CD4-positive, alpha-beta T cell treated with Interleukin-12 subunit alpha and Interleukin-12 subunit beta, for 1 hour (primary cell): ENCODE data around the gene NPHP4.

Experiments
- DNase-seq: peaks from one replicate; pipeline ENCODE4 v3.0.0-alpha.2; 2020

NPHP4 gene

DNA sequence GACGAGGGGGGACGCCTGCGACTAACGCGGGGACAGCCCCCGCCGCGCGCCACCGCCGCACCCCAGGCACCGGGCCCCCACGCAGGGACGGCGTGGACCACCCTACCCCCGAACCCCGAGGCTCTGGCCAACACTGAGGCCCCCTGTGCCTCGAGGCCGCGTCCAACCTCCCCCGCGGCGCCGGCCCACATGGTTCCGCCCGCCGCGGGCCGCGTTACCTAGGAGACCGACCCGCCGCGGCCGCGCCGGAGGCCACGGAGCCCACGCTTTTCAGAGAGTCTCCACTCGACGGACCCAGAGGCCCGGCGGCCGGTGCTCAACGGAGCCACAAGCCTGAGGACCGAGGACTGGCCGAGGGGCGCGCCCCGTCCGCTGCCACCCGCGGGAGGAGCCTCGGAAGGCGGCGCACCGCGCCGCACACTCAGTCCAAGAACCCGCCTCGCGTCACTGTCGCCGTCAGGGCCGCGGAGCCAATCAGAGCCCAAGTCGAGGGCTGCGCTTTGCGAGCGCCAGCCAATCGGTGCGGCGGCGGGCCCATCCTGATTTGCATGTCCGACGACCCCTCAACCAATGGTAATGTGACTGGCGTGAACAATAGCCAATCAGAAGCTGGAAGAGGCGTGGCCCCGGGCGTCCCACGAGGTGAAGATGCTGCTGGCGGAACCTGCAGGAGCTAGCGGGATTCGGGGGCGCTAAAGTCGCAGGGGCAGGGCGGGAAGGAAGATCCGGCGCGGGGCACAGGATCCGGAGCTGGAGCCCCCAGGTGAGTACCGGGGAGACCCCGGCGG is at the start of gene NPHP4:
Gene NPHP4, minus strand, starts transcription at position 400 of the 788 bp plus-strand sequence. CDS start 6,136 bp downstream, outside the sequence.
- DNase-seq: peak; percentile 99

DNA sequence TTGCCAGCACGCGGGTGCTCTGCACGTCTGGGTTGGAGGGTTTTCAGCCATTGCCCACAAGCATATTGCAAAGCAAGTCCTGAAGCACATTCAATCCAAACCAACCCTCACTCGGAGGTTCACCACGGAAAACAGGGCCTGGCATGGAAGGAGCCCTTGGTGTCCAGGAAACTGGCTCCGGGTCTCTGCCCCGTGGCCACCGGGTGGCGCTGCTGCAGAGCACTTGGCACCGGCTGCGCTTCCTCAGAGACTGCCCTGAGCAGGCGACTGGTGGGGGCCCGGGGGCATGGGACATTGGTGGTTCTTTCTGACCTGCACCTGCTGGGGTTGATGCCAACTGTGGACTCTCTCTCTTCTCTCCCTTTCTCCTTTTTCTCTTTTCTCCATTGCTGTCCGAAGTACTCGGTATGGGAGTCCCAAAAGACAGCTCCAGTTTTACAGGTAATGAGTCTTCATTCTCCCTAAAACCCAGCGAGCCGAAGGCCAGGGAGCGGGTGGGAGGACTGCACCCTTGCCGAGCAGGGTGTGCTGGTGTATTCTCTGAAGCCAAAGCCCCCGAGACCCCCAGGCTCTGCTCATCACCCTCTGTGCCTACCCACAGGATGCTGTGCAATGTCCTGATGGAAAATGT is 49.3 kb upstream of the NPHP4 start:
- peak; percentile 24 for DNase-seq

DNA sequence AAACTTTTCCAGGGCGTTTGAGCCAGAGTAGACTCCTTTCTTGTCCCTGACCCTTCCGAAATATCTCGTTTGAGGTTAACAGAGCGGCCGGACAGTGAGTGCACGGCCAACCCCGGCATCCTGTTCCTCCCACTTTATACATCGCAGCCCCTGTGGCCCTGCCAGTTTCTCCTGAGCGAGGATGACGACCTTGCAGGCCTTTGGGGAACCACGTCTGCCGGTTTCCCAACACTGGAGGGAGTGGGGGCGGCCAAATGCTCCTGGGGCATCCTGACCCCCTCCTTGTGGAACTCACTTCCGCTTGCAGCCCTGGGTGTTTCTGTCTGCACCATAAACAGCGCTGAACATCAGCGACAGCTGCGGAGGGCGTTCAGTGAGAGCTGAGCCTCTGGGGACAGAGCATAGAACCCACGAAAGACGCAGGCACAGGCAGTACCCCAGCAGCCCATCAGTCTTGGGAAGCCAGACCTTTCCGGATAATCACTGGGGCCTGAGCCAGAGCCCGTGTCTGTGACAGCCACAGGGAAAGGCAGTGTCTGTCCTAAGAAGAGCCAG is 48.7 kb upstream of the NPHP4 start:
- no peak for DNase-seq

DNA sequence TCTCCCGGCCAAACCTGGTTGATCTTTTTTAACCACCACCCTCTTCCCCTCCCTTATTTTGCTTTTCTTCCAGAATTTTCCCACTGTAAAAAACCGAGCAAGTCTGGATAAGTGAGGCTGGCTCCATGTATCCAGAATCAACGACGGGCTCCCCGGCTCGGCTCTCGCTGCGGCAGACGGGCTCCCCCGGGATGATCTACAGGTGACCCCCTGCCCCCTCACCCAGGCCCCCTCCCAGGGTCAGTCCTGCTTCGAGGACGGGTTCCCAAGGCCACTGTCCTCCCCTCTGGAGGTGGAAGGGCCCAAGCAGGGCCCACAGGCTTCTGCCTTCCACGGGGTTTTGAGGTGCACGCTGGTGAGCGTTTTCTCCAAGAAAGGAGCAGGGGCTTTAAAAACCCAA is 48.2 kb upstream of the NPHP4 start:
- no peak for DNase-seq

- DNase-seq: no peak
These were observed 46.8 kb upstream of the NPHP4 start for GRCh38 chr1:6039031-6039430.

GRCh38 chr1:6038603-6039002 is 46.4 kb upstream of the NPHP4 start:
- DNase-seq: no peak

GRCh38 chr1:6037338-6037762 is 45.1 kb upstream of the NPHP4 start:
- DNase-seq: no peak

- no peak for DNase-seq
These were observed 43.5 kb upstream of the NPHP4 start for GRCh38 chr1:6035719-6036118.

- no peak for DNase-seq
These were observed 43.1 kb upstream of the NPHP4 start for GRCh38 chr1:6035303-6035702.

- no peak for DNase-seq
These were observed 42.5 kb upstream of the NPHP4 start for GRCh38 chr1:6034750-6035096.

DNA sequence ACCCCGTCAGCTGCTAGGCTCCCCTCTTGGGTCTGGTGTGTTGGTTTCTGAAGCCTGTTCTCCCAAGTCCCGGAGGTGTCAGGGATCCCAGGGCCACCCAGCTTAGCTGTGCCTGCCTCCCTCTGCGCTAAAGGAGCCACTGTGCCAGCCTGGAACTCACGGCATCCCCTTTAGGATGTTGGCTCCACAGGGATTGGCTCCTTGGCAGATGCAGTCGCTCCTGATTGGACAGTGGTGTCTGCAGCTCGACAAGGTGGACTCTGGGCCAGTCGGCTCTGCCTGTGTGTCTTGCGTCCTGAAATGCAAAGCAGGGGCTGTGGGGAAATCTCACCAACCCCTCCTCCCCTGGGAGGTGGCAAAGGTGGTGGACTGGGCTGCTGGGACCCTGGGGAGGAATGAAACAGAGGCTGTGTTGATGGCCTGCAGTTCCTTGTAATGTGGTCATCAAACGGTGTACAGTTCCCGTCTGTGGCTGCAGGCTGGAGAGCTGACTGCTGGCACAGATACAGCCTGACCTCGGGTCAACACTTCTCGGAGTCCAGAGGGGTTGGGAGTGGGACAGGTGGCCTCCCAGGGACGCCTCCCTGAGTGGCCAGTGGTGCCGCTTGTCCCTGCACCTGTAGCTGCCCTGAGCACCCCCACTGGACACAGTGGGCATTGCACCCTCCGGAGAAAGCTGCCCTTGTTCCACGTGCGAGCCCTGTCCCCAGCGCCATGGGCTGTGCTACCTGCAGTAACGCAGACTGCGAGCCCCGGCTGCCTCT is 41.9 kb upstream of the NPHP4 start:
- DNase-seq: peak; percentile 36

DNA sequence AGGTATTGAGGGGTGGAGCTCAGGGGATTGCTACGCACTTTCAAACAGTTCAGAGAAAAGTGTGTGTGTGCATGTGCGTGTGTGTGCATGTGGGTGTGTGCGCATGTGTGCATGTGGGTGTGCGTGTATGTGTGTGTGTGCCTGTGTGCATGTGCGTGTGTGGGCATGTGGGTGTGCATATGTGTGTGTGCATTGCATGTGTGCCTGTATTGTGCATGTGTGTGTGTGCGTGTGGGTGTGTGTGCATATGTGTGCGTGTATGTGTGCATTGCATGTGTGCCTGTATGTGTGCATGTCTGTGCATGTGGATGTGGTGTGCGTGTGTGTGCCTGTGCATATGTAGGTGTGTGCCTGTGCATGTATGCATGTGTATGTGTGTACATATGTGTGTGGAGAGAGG is 40.9 kb upstream of the NPHP4 start:
- DNase-seq: no peak

- DNase-seq: no peak
These were observed 38.5 kb upstream of the NPHP4 start for GRCh38 chr1:6030547-6031261.

DNA sequence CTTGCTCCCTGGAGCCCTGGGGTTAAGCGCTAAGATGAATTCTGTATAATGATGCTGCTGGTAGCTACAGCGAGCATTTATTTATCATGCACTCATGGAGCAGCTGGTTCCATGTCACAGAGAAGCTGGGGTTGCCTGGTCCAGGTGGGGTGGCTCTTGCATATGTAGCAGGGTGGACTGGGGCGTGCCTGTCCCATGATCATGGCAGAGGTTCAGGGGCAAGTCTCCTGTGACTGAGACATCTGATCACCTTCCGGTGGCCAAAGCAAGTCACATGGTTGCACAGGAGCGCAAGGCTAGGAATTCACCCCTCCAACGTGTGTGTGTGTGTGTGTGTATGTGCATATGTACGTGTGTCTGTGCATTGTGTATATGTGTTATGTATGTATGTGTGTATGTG is 37.9 kb upstream of the NPHP4 start:
- DNase-seq: no peak

- no peak for DNase-seq
These were observed 37.1 kb upstream of the NPHP4 start for GRCh38 chr1:6029351-6029750.

DNA sequence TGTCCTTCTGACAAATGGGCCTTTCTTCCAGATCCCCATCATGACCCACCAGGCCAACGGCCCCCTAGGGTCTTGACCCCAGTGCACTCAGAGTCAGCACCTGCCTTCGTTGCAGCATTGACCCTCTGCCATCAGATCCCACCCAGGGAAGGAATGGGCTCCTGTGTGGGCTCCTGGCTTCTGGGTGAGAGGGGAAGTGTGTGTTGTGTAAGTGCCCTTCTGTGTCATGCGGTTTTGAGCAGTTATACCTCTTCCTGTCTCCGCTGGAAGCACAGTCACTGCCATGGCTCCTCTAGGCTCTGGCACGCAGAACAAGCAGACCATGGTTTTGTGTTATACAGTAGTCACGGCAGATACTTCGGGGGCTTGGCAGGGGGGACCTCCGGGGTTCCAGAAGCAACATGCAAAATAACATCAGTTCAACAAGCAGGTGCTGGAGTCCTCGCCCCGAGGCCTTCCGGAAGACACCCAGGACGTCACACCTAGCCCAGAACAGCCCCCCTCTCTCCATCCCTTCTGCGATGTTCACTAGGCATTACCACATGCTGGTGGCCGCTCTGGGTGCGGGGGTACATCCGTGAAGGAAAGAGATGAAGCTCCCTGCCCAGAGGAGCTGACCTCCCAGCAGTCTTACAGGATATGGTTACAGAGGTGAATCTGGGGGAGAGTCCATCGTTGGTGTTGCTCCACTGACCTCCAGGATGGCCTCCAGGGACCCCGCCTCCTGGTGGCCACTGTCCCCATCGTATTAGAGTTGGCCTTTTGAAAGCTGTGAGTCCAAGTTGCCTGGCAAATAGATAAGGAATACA is 36.0 kb upstream of the NPHP4 start:
- DNase-seq: peak; percentile 70

- no peak for DNase-seq
These were observed 35.4 kb upstream of the NPHP4 start for GRCh38 chr1:6027591-6027990.

- peak; percentile 91 for DNase-seq
These were observed 34.0 kb upstream of the NPHP4 start for GRCh38 chr1:6026095-6026809.

DNA sequence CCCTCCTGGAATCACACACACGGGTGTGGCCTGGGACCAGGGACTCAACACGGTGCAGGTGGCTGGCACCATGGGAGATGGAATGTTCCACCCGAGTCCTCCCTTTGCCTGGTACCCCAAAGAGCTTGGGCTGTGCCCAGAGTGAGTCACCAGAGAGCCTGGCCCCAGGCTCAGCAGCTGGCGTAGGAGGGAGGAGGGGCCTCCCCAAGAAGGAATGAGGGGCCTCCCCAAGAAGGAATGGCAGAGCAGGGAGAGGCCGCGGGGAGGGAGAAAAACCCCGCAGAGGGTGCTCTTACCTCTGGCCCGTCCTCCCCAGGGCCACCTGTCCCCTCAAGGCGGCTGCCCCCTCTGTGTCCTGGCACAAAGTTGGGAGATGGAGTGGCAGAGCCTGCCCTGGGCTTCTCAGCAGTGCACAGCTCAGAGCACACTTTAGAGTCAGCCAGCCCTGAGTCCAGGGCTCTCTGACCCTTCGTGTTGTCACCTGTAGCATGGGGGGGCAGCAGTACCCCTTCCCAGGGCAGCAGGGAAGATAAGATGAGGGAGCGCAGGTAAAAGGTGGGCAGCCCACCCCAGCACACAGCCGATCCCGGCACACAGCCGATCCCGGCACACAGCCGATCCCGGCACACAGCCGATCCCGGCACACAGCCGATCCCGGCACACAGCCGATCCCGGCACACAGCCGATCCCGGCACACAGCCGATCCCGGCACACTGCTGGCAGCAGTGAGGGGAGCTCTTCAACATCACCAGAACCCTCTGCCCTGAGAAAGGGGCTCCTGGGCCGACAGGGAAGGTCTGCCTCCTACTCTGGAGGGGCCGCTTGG is 33.3 kb upstream of the NPHP4 start:
- no peak for DNase-seq

DNA sequence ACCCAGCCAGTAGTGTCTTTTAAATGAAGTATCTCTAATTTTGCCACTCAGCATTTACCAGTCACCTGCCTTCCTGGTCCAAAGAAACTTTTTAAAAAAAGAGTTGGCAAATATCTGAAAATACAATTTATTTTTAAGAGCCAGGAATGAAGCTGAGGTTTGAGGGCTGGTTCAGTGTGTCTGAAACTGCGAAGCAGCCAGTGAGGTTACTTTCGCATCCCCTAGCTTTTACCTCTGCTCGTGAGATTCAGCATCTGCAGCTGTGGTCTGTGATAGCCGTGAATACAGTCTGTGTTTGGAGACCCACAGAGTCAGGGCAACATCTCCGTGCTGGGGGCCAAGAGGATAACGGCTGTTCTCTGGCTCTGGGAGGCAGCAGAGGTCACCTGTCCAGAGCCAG is 32.2 kb upstream of the NPHP4 start:
- no peak for DNase-seq
